Colon (tissue), 2 donors: ENCODE results near the gene HCAR2.
"Not testable (repeated sequence)": the region's sequence is repeated elsewhere in the genome, so short reads cannot be mapped to it uniquely, and the experiment has no call there.

Experiments used
- FAIRE-seq: peaks from 2 replicates; lab custom pipeline; 2012; peaks lifted over from hg19 to GRCh38; lab: Jason Lieb, UNC
- donor health status: control.
- donor health status: control.

The HCAR2 gene

GRCh38 chr12:122716658-122717057 is 13.5 kb upstream of the HCAR2 start, which contains the start of gene HCAR3:
Gene HCAR3, minus strand, starts transcription at chr12:122716811. Its CDS starts 74 bp downstream, at chr12:122716737.
- FAIRE-seq: not testable (repeated sequence)

GRCh38 chr12:122715211-122715610 is 12.1 kb upstream of the HCAR2 start:
- FAIRE-seq: not testable (repeated sequence)

- FAIRE-seq: not testable (repeated sequence)
Measured at GRCh38 chr12:122713491-122714188, 10.5 kb upstream of the HCAR2 start.

- FAIRE-seq: not testable (repeated sequence)
Measured at GRCh38 chr12:122711266-122711665, 8.1 kb upstream of the HCAR2 start.

GRCh38 chr12:122710341-122710740 is 7.2 kb upstream of the HCAR2 start:
- FAIRE-seq: not testable (repeated sequence)

- FAIRE-seq: not testable (repeated sequence)
Measured at GRCh38 chr12:122709287-122709686, 6.1 kb upstream of the HCAR2 start.

GRCh38 chr12:122703841-122704240 is 684 bp upstream of the HCAR2 start:
- FAIRE-seq: not testable (repeated sequence)

- not testable (repeated sequence) for FAIRE-seq
Measured at GRCh38 chr12:122701481-122701880, 1.7 kb downstream of the HCAR2 start.

GRCh38 chr12:122700038-122700710 is 3.0 kb downstream of the HCAR2 start:
- not testable (repeated sequence) for FAIRE-seq

- not testable (repeated sequence) for FAIRE-seq
Measured at GRCh38 chr12:122696922-122697321, 6.2 kb downstream of the HCAR2 start.

- no peak for FAIRE-seq
Measured at GRCh38 chr12:122691566-122691965, 11.6 kb downstream of the HCAR2 start.

- no peak for FAIRE-seq
Measured at GRCh38 chr12:122688291-122688690, 14.9 kb downstream of the HCAR2 start.

GRCh38 chr12:122687086-122687485 is 16.1 kb downstream of the HCAR2 start:
- no peak for FAIRE-seq

GRCh38 chr12:122686538-122686937 is 16.6 kb downstream of the HCAR2 start:
- FAIRE-seq: no peak

- FAIRE-seq: no peak
Measured at GRCh38 chr12:122684297-122684813, 18.8 kb downstream of the HCAR2 start.

- no peak for FAIRE-seq
Measured at GRCh38 chr12:122681814-122682213, 21.3 kb downstream of the HCAR2 start.

GRCh38 chr12:122680989-122681388 is 22.2 kb downstream of the HCAR2 start:
- not testable (repeated sequence) for FAIRE-seq

GRCh38 chr12:122676781-122677180 is 26.4 kb downstream of the HCAR2 start:
- FAIRE-seq: not testable (repeated sequence)

- not testable (repeated sequence) for FAIRE-seq
Measured at GRCh38 chr12:122676015-122676414, 27.1 kb downstream of the HCAR2 start.

GRCh38 chr12:122672515-122672914 is 30.6 kb downstream of the HCAR2 start:
- FAIRE-seq: no peak

- FAIRE-seq: no peak
Measured at GRCh38 chr12:122669397-122670070, 33.6 kb downstream of the HCAR2 start.

- no peak for FAIRE-seq
Measured at GRCh38 chr12:122668268-122668667, 34.9 kb downstream of the HCAR2 start.

- no peak for FAIRE-seq
Measured at GRCh38 chr12:122665759-122666158, 37.4 kb downstream of the HCAR2 start.
